Measurements from ENCODE around the gene VPS4B.
A peak's percentile ranks its signal among the peaks of the same experiment; 100 is the strongest.

Gene VPS4B

GRCh38 chr18:63422087-63422863, at the start of gene VPS4B:
Gene VPS4B, minus strand, starts transcription at chr18:63422476. Its CDS starts 217 bp downstream, at chr18:63422259.
- H3K4me3 ChIP-seq (ENCODE audit: low read length) = peak within 1 kb of the TSS; percentile 98
- DNase-seq (ENCODE audit: low read depth) = peak; percentile 100
- TF ChIP-seq CTCF (IDR thresholded peaks at IDR 0.05; ENCODE audit: insufficient read depth, low read depth, low read length, missing control alignments) = no peak

GRCh38 chr18:63470751-63471150, 48.5 kb upstream of the VPS4B start:
- no peak overlapping the region for H3K4me3 ChIP-seq (ENCODE audit: low read length)
- no peak for TF ChIP-seq CTCF (IDR thresholded peaks at IDR 0.05; ENCODE audit: insufficient read depth, low read depth, low read length, missing control alignments)
- DNase-seq (ENCODE audit: low read depth) = peak; percentile 75

- no peak for TF ChIP-seq CTCF (IDR thresholded peaks at IDR 0.05; ENCODE audit: insufficient read depth, low read depth, low read length, missing control alignments)
- DNase-seq (ENCODE audit: low read depth) = no peak
- no peak overlapping the region for H3K4me3 ChIP-seq (ENCODE audit: low read length)
Observed at GRCh38 chr18:63468575-63468974, 46.3 kb upstream of the VPS4B start.

GRCh38 chr18:63467699-63468098, 45.4 kb upstream of the VPS4B start:
- DNase-seq (ENCODE audit: low read depth) = no peak
- no peak for TF ChIP-seq CTCF (IDR thresholded peaks at IDR 0.05; ENCODE audit: insufficient read depth, low read depth, low read length, missing control alignments)
- no peak overlapping the region for H3K4me3 ChIP-seq (ENCODE audit: low read length)

- no peak for DNase-seq (ENCODE audit: low read depth)
- TF ChIP-seq CTCF (IDR thresholded peaks at IDR 0.05; ENCODE audit: insufficient read depth, low read depth, low read length, missing control alignments) = no peak
Observed at GRCh38 chr18:63465059-63465458, 42.8 kb upstream of the VPS4B start.

GRCh38 chr18:63464434-63464833, 42.2 kb upstream of the VPS4B start:
- DNase-seq (ENCODE audit: low read depth) = no peak
- TF ChIP-seq CTCF (IDR thresholded peaks at IDR 0.05; ENCODE audit: insufficient read depth, low read depth, low read length, missing control alignments) = no peak
- no peak overlapping the region for H3K4me3 ChIP-seq (ENCODE audit: low read length)

More at GRCh38 chr18:63465059-63465458, 42.8 kb upstream of the VPS4B start:
- H3K4me3 ChIP-seq (ENCODE audit: low read length) = no peak overlapping the region

GRCh38 chr18:63460414-63460813, 38.1 kb upstream of the VPS4B start:
- TF ChIP-seq CTCF (IDR thresholded peaks at IDR 0.05; ENCODE audit: insufficient read depth, low read depth, low read length, missing control alignments) = no peak
- no peak overlapping the region for H3K4me3 ChIP-seq (ENCODE audit: low read length)

More at GRCh38 chr18:63460414-63460813, 38.1 kb upstream of the VPS4B start:
- DNase-seq (ENCODE audit: low read depth) = no peak
